Right lung (tissue), 10 donors: ENCODE data around the gene OR2A14. TPM values are rescaled to one million over a fixed set of nuclear protein-coding genes. Genes with fewer than 3 reads are reported as not detected.
"Not testable (repeated sequence)": the region's sequence is repeated elsewhere in the genome, so short reads cannot be mapped to it uniquely, and the experiment has no call there.

ENCODE experiments used
- DNase-seq, 2 donors: peaks; one replicate each; pipeline ENCODE4 v3.0.0-alpha.2; 2013
- long read RNA-seq, 8 donors: transcript quantifications; one replicate each; lab custom pipeline, GENCODE V29; 2026
- polyA plus RNA-seq, 5 donors: library from polyadenylated mRNA; unstranded; fragments of 120-200 nt; gene quantifications; one replicate each; pipeline versions ENCODE4 v1.2.1 to v1.2.3, GENCODE V29; 2013; ENCODE audit warnings: inconsistent platforms in 1 of 5, low replicate concordance in 1 of 5; ENCODE audit not compliant: insufficient read length in 5 of 5, insufficient read depth in 1 of 5

OR2A14 gene
- under 1 TPM in 1 of 5 donors, not detected in 4; 0.08 TPM for polyA plus RNA-seq
- long read RNA-seq, donor 1 = 0 reads
- long read RNA-seq, donor 2 = 0 reads
- long read RNA-seq, donor 3 = 0 reads
- long read RNA-seq, donor 4 = 0 reads
- long read RNA-seq, donor 5 = 0 reads
- long read RNA-seq, donor 6 = 0 reads
- long read RNA-seq, donor 7 = 0 reads
- long read RNA-seq, donor 8 = 0 reads

GRCh38 chr7:144122876-144123275 is at the start of gene OR2A14:
TSS of gene OR2A14 (plus strand) at chr7:144123176. CDS start at chr7:144129113, 5,937 bp downstream.
- DNase-seq = no peak

GRCh38 chr7:144074374-144074773 is 48.6 kb upstream of the OR2A14 start:
- no peak for DNase-seq

- no peak for DNase-seq
Observed at GRCh38 chr7:144085978-144086377, 37.0 kb upstream of the OR2A14 start, which contains the start of gene OR2A12. TSS of gene OR2A12 (plus strand) at chr7:144086278. CDS start at chr7:144095108, 8,830 bp downstream.

- no peak for DNase-seq
Observed at GRCh38 chr7:144086730-144087129, 36.2 kb upstream of the OR2A14 start.

GRCh38 chr7:144087230-144087629 is 35.7 kb upstream of the OR2A14 start:
- no peak for DNase-seq

GRCh38 chr7:144090667-144091066 is 32.3 kb upstream of the OR2A14 start:
- no peak for DNase-seq

- DNase-seq = no peak
Observed at GRCh38 chr7:144098776-144099175, 24.2 kb upstream of the OR2A14 start.

GRCh38 chr7:144100607-144101006 is 22.4 kb upstream of the OR2A14 start:
- DNase-seq = no peak

GRCh38 chr7:144102041-144102440 is 20.9 kb upstream of the OR2A14 start:
- DNase-seq = no peak

- peak; percentile 40 for DNase-seq
Observed at GRCh38 chr7:144105211-144105610, 17.8 kb upstream of the OR2A14 start.

- no peak for DNase-seq
Observed at GRCh38 chr7:144109283-144109682, 13.7 kb upstream of the OR2A14 start, which contains the start of gene OR2A2. TSS of gene OR2A2 (plus strand) at chr7:144109583. CDS start at chr7:144109583, 0 bp downstream.

GRCh38 chr7:144110272-144110671 is 12.7 kb upstream of the OR2A14 start:
- no peak for DNase-seq

GRCh38 chr7:144113651-144114050 is 9.3 kb upstream of the OR2A14 start:
- peak; percentile 67 to 77 for DNase-seq

GRCh38 chr7:144118341-144118740 is 4.6 kb upstream of the OR2A14 start:
- no peak for DNase-seq

- DNase-seq = peak; percentile 60 to 78
Observed at GRCh38 chr7:144127714-144128334, 4.8 kb downstream of the OR2A14 start.

- DNase-seq = not testable (repeated sequence)
Observed at GRCh38 chr7:144129601-144130000, 6.6 kb downstream of the OR2A14 start.

- DNase-seq = no peak
Observed at GRCh38 chr7:144130730-144131129, 7.8 kb downstream of the OR2A14 start.

GRCh38 chr7:144132262-144132661 is 9.3 kb downstream of the OR2A14 start:
- no peak for DNase-seq

- no peak for DNase-seq
Observed at GRCh38 chr7:144133307-144133706, 10.3 kb downstream of the OR2A14 start.

GRCh38 chr7:144134116-144134515 is 11.1 kb downstream of the OR2A14 start:
- no peak for DNase-seq

GRCh38 chr7:144137501-144137900 is 14.5 kb downstream of the OR2A14 start:
- no peak for DNase-seq

GRCh38 chr7:144142187-144142586 is 19.2 kb downstream of the OR2A14 start:
- no peak for DNase-seq

GRCh38 chr7:144144426-144144825 is 21.4 kb downstream of the OR2A14 start:
- DNase-seq = no peak
